SK-N-MC (cell line): Measurements from ENCODE around the gene CPNE5.

Experiments
- DNase-seq: peaks from one replicate; pipeline ENCODE4 v3.0.0-alpha.2; 2011; ENCODE audit warnings: low read depth, low spot score
- H3K27ac ChIP-seq: fragments of 200-600 bp; sonication (generic); 2 replicates; pipeline ENCODE4 v1.5.1; 2016; ENCODE audit warnings: mixed run types
- H3K36me3 ChIP-seq: fragments of 200-600 bp; sonication (generic); 2 replicates; pipeline ENCODE4 v1.6.1; 2017; ENCODE audit warnings: antibody characterized with exemption, low read length, mixed read lengths; ENCODE audit not compliant: insufficient read depth
- H3K4me3 ChIP-seq: fragments of 200-600 bp; sonication (generic); 2 replicates; pipeline ENCODE4 v1.5.1; 2016
- H3K9ac ChIP-seq: fragments of 200-600 bp; sonication (generic); 2 replicates; pipeline ENCODE4 v1.8.0; 2017; ENCODE audit warnings: mixed run types, mixed read lengths; ENCODE audit not compliant: insufficient read length
- H3K9me3 ChIP-seq: fragments of 200-600 bp; sonication (generic); 2 replicates; pipeline ENCODE4 v1.6.1; 2017; ENCODE audit warnings: low read depth, mild to moderate bottlenecking, antibody characterized with exemption, low read length, moderate library complexity, mixed read lengths
- EZH2 ChIP-seq: fragments of 200-600 bp; sonication (generic); IDR thresholded peaks from one replicate; pipeline ENCODE4 v1.6.1; 2017; ENCODE audit warnings: antibody characterized with exemption
- FOXP2 ChIP-seq: optimal IDR thresholded peaks from 2 replicates; pipeline ENCODE3; 2011; ENCODE audit warnings: mild to moderate bottlenecking, moderate library complexity; ENCODE audit not compliant: insufficient read depth; ENCODE audit errors: extremely low read length, control extremely low read depth
- POLR2AphosphoS5 ChIP-seq: IDR thresholded peaks from 2 replicates; pipeline ENCODE4 v1.6.1; 2012; ENCODE audit warnings: mild to moderate bottlenecking, low read depth, low read length, borderline replicate concordance

Gene CPNE5

DNA sequence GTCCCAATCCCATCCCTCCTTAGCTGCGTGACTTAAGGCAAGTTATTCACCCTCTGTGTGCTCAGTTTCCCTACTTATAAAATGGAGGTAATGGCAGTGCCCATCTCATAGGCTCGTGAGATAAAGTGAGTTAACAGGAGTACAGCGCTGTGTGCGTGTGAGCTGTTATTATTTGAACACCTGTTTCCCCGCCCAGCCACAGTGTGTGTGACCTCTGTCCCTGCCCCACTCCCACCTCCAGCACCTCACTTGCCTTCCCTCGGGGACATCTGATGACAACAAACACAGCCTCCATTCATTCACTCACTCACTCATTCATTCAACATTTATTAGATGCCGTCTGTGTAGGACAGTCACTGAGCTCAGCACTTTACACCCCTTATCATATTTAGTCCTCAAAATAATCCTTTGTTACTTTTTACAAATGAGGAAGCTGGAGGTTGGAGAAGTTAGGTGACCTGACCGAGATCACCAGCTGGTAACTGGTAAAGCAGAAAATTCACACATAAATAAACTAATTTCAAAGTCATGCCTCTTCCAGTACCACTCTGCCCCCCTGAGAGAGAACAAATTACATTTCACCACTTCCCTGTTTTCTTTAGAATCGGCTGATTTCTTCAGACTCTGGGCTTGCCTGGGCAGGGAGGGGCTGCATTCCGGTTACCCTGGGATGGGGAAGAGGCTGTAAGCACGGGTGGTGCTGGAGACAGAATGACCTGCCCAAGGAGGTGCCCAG is 58.6 kb downstream of the CPNE5 start:
- H3K9me3 ChIP-seq, result no peaks in the 10 kb centered on the region
- no peak overlapping the region for H3K27ac ChIP-seq
- H3K4me3 ChIP-seq, result no peak overlapping the region
- no peak for DNase-seq
- TF ChIP-seq FOXP2, result no peak
- no peak for TF ChIP-seq POLR2AphosphoS5
- TF ChIP-seq EZH2, result no peak
- H3K9ac ChIP-seq, result no peak overlapping the region
- no peaks in the 10 kb centered on the region for H3K36me3 ChIP-seq

- TF ChIP-seq FOXP2 (no peak), POLR2AphosphoS5 (no peak), EZH2 (no peak)
Measured at GRCh38 chr6:36779227-36779626, 60.0 kb downstream of the CPNE5 start.

DNA sequence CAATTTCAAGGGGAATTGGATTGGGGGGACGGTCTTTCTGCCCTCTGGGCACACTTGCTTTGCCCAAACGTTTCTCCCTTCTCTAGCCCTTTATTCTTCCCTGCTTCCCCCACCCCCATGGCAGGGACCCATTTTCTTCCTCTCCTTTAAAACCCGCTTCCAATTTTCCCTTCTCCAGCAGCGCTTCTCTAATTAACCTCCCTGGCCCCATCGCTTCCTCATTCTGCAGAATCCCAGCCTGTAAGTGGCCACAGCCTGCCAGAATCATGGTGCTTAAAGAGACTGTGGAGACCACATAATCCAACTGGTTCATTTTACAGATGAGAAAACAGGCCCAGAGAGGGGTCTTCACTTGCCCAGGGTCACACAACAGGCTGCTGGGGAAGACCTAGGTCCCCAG is 61.4 kb downstream of the CPNE5 start:
- Histone ChIP-seq H3K36me3 (no peaks in the 10 kb centered on the region), H3K9ac (no peak overlapping the region), H3K9me3 (no peaks in the 10 kb centered on the region), H3K27ac (no peak overlapping the region), H3K4me3 (no peak overlapping the region)
- no peak for DNase-seq
- TF ChIP-seq FOXP2, result no peak
- no peak for TF ChIP-seq EZH2
- TF ChIP-seq POLR2AphosphoS5, result no peak

More at GRCh38 chr6:36779227-36779626, 60.0 kb downstream of the CPNE5 start:
- Histone ChIP-seq H3K27ac (no peak overlapping the region), H3K9me3 (no peaks in the 10 kb centered on the region), H3K36me3 (no peaks in the 10 kb centered on the region), H3K9ac (no peak overlapping the region), H3K4me3 (no peak overlapping the region)
- no peak for DNase-seq

- no peak for DNase-seq
- H3K27ac ChIP-seq, result no peak overlapping the region
- H3K9ac ChIP-seq, result no peak overlapping the region
- no peak for TF ChIP-seq FOXP2
- no peak for TF ChIP-seq POLR2AphosphoS5
- no peak for TF ChIP-seq EZH2
- H3K36me3 ChIP-seq, result no peaks in the 10 kb centered on the region
- no peaks in the 10 kb centered on the region for H3K9me3 ChIP-seq
- H3K4me3 ChIP-seq, result no peak overlapping the region
Measured at GRCh38 chr6:36776167-36776566, 63.1 kb downstream of the CPNE5 start.

- H3K36me3 ChIP-seq, result no peaks in the 10 kb centered on the region
Measured at GRCh38 chr6:36774331-36774730, 64.9 kb downstream of the CPNE5 start.

GRCh38 chr6:36772397-36772796 is 66.8 kb downstream of the CPNE5 start:
- Histone ChIP-seq H3K9ac (no peak overlapping the region), H3K4me3 (no peak overlapping the region), H3K36me3 (no peaks in the 10 kb centered on the region), H3K27ac (no peak overlapping the region), H3K9me3 (no peaks in the 10 kb centered on the region)
- no peak for TF ChIP-seq FOXP2
- no peak for TF ChIP-seq POLR2AphosphoS5
- DNase-seq, result no peak

More at GRCh38 chr6:36774331-36774730, 64.9 kb downstream of the CPNE5 start:
- no peak overlapping the region for H3K4me3 ChIP-seq
- H3K9me3 ChIP-seq, result no peaks in the 10 kb centered on the region
- no peak overlapping the region for H3K9ac ChIP-seq
- H3K27ac ChIP-seq, result no peak overlapping the region
- TF ChIP-seq POLR2AphosphoS5 (no peak), FOXP2 (no peak), EZH2 (no peak)
- no peak for DNase-seq

GRCh38 chr6:36771145-36771544 is 68.1 kb downstream of the CPNE5 start:
- Histone ChIP-seq H3K9ac (no peak overlapping the region), H3K27ac (no peak overlapping the region), H3K36me3 (no peaks in the 10 kb centered on the region), H3K4me3 (no peak overlapping the region), H3K9me3 (no peaks in the 10 kb centered on the region)
- DNase-seq, result no peak
- no peak for TF ChIP-seq FOXP2
- TF ChIP-seq POLR2AphosphoS5, result no peak
- TF ChIP-seq EZH2, result no peak

- Histone ChIP-seq H3K4me3 (no peak overlapping the region), H3K9ac (no peak overlapping the region), H3K27ac (no peak overlapping the region), H3K9me3 (no peaks in the 10 kb centered on the region), H3K36me3 (no peaks in the 10 kb centered on the region)
- TF ChIP-seq POLR2AphosphoS5, result no peak
- TF ChIP-seq EZH2, result no peak
- TF ChIP-seq FOXP2, result no peak
- DNase-seq, result no peak
Measured at GRCh38 chr6:36769676-36770499, 69.4 kb downstream of the CPNE5 start.
